Left lung (tissue), 10 donors: ENCODE results near the gene CACNA1C. TPM values are rescaled to one million over a fixed set of nuclear protein-coding genes. Genes with fewer than 3 reads are reported as not detected.

Experiments
- ATAC-seq: fragments of 200-7000 bp; cut with Tn5 transposase; one replicate; pipeline ENCODE4 v1.9.1; 2020; ENCODE audit warnings: moderate library complexity
- DNase-seq, 4 donors: peaks; one replicate each; pipeline ENCODE4 v3.0.0-alpha.2; 2013 to 2020
- H3K27ac ChIP-seq, 2 donors: fragments of 200-600 bp; sonication (generic) in 1 of 2; one replicate each; pipeline versions ENCODE4 v1.5.0 to v1.8.0; 2020 to 2021
- H3K27me3 ChIP-seq, 2 donors: fragments of 200-600 bp; sonication (generic) in 1 of 2; one replicate each; pipeline versions ENCODE4 v1.5.0 to v1.8.0; 2020 to 2021
- H3K36me3 ChIP-seq, 2 donors: fragments of 200-600 bp; sonication (generic) in 1 of 2; one replicate each; pipeline versions ENCODE4 v1.5.0 to v1.8.0; 2020 to 2021
- H3K4me1 ChIP-seq, 2 donors: fragments of 200-600 bp; one replicate each; pipeline ENCODE4 v1.8.0; 2021
- H3K4me3 ChIP-seq, 2 donors: fragments of 200-600 bp; sonication (generic) in 1 of 2; one replicate each; pipeline versions ENCODE4 v1.5.0 to v1.8.0; 2020 to 2021; ENCODE audit warnings: mild to moderate bottlenecking in 1 of 2
- H3K9me3 ChIP-seq, 2 donors: fragments of 200-600 bp; sonication (generic) in 1 of 2; one replicate each; pipeline versions ENCODE4 v1.5.0 to v1.8.0; 2020 to 2021
- CTCF ChIP-seq, 2 donors: fragments of 200-600 bp; sonication (generic) in 1 of 2; IDR thresholded peaks; one replicate each; pipeline versions ENCODE4 v1.5.0 to v1.8.0; 2021; ENCODE audit warnings: antibody characterized with exemption in 2 of 2
- intact Hi-C, 2 donors: fragments of 100-400 bp; cut with DNase I; formaldehyde crosslinking; loops; one replicate each; pipeline versions ENCODE4 v1.11.2 to v1.14.2; 2022
- polyA plus RNA-seq, 6 donors: library from polyadenylated mRNA; unstranded; fragments of 120-200 nt; gene quantifications; one replicate each; pipeline ENCODE4 v1.2.1, GENCODE V29; 2013; ENCODE audit not compliant: insufficient read length in 6 of 6
- total RNA-seq, 2 donors: library from RNA; stranded (reverse); fragmentation: NEBNext Ultra II Directional; extraction: Animal tissue kit (Norgen Biotek cat#: 25700); gene quantifications; one replicate each; pipeline ENCODE4 v1.2.1, GENCODE V29; 2021
- donor health status: DM: no; HTN: yes; CAD: no.
- donor health status: DM: no; HTN: no; CAD: no.

CACNA1C gene
- total and polyA plus RNA-seq, 8 donors: 11.9 to 21.9 (median 14.2) TPM

DNA sequence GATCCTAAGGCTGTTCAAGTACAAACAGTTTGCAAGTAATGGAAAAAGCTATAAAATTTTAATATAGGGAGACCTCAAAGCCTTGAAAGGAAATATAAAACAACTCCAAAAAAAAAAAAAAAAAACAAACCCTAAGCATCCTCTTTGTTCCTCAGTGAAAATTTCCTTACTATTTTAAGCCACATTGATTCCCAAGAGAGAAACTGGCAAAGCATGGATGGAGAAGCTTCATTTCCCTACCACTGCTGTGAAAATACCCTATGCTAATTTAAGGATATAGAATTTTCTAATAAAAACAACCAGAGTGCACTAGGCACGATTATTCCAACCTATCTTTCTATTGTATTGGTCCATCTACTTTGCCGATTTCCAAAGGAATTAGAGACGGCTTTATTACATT is 283.1 kb downstream of the CACNA1C start:
- ATAC-seq: no peak
- intact Hi-C loops: no loop called here
- H3K4me3 ChIP-seq: no peak overlapping the region
- H3K36me3 ChIP-seq: no peaks in the 10 kb centered on the region
- DNase-seq: no peak
- H3K4me1 ChIP-seq: peaks cover 4 to 61% of the 10 kb centered on the region in 2 donors
- H3K9me3 ChIP-seq: no peaks in the 10 kb centered on the region
- H3K27me3 ChIP-seq: no peaks in the 10 kb centered on the region
- TF ChIP-seq CTCF (IDR thresholded peaks at IDR 0.05): no peak
- H3K27ac ChIP-seq: peak overlapping the region; percentile 69 to 73

DNA sequence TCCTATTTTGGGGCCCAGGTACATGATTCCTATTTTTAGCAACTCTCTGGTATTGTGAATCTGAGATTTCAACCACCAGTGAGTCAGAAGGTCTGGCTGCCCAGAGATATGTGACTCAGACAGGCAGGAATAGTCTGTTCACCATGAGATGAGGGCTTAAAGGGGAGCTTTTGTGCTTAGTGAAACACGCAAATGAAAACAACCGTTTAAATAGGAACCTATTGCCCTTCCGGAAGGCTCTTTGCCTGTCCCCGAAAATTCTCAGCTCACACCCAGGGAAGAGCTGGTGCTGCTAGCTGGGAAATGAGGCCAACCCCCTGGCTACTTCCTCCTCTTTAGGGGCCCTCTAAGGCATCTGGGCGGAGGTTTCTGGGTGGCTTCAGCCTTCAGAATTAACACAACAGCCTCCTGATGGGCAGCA is 283.6 kb downstream of the CACNA1C start:
- TF ChIP-seq CTCF (IDR thresholded peaks at IDR 0.05): no peak
- Histone ChIP-seq H3K36me3 (no peaks in the 10 kb centered on the region), H3K9me3 (no peaks in the 10 kb centered on the region), H3K27me3 (no peaks in the 10 kb centered on the region), H3K27ac (peak overlapping the region; percentile 69 to 73), H3K4me3 (no peak overlapping the region), H3K4me1 (peaks cover 4 to 66% of the 10 kb centered on the region in 2 donors)
- peak; percentile 81 for ATAC-seq
- no peak for DNase-seq
- intact Hi-C loops: no loop called here

- peaks cover 5 to 75% of the 10 kb centered on the region in 2 donors for H3K4me1 ChIP-seq
- TF ChIP-seq CTCF (IDR thresholded peaks at IDR 0.05): no peak
- peak overlapping the region; percentile 69 to 73 for H3K27ac ChIP-seq
- intact Hi-C loops: no loop called here
- no peak overlapping the region for H3K4me3 ChIP-seq
- H3K9me3 ChIP-seq: no peaks in the 10 kb centered on the region
- no peaks in the 10 kb centered on the region for H3K36me3 ChIP-seq
- ATAC-seq: no peak
- no peak for DNase-seq
- no peaks in the 10 kb centered on the region for H3K27me3 ChIP-seq
These were observed 284.5 kb downstream of the CACNA1C start for GRCh38 chr12:2337031-2338010.

DNA sequence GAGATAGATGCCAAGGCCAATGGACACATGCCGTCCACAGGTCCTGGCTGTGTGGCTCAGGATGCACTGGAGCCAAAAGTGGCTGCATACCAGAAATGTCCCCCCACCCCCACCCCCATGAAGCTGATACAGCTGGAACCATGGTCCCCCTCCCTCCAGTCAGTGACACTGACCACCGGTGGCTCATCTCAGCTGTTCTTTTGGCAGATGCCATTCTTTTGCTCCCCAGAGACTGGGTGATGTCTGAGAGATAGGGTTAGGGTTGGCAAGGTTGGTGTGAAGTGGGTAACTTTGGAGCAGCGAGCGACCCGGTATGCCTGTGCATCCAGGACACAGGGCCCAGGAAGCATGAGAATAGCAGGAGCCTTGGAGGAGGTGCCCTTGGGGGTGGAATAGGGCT is 285.6 kb downstream of the CACNA1C start:
- DNase-seq (no peak), ATAC-seq (no peak)
- Histone ChIP-seq H3K27me3 (no peaks in the 10 kb centered on the region), H3K9me3 (no peaks in the 10 kb centered on the region), H3K4me1 (peaks cover 7 to 85% of the 10 kb centered on the region in 2 donors), H3K4me3 (no peak overlapping the region), H3K36me3 (no peaks in the 10 kb centered on the region), H3K27ac (no peak overlapping the region)
- TF ChIP-seq CTCF (IDR thresholded peaks at IDR 0.05): no peak
- intact Hi-C loops: no loop called here

GRCh38 chr12:2338991-2339431 is 286.2 kb downstream of the CACNA1C start:
- Histone ChIP-seq H3K4me1 (peaks cover 7 to 85% of the 10 kb centered on the region in 2 donors), H3K27me3 (no peaks in the 10 kb centered on the region), H3K27ac (peak overlapping the region in 1 of 2 donors; percentile 5), H3K4me3 (no peak overlapping the region), H3K36me3 (no peaks in the 10 kb centered on the region), H3K9me3 (no peaks in the 10 kb centered on the region)
- DNase-seq (no peak), ATAC-seq (peak; percentile 12)
- intact Hi-C loops: no loop called here
- TF ChIP-seq CTCF (IDR thresholded peaks at IDR 0.05): no peak
